Upper lobe of left lung (tissue), 6 donors: ENCODE results near the gene AKR7A2. TPM values are rescaled to one million over a fixed set of nuclear protein-coding genes. Genes with fewer than 3 reads are reported as not detected.

ENCODE experiments used
- ATAC-seq, 2 donors: fragments of 200-7000 bp; cut with Tn5 transposase; one replicate each; pipeline ENCODE4 v1.9.1; 2022; ENCODE audit warnings: mild to moderate bottlenecking in 2 of 2, moderate library complexity in 2 of 2; ENCODE audit not compliant: low FRiP score in 2 of 2
- DNase-seq, 2 donors: peaks; one replicate each; pipeline ENCODE4 v3.0.0-alpha.2; 2019 to 2020
- H3K27ac ChIP-seq, 4 donors: fragments of 200-600 bp; sonication (generic); one replicate each; pipeline ENCODE4 v1.5.1; 2016 to 2019
- H3K27me3 ChIP-seq, 4 donors: fragments of 200-600 bp; sonication (generic); one replicate each; pipeline ENCODE4 v1.5.1; 2017 to 2019
- H3K36me3 ChIP-seq, 4 donors: fragments of 200-600 bp; sonication (generic); one replicate each; pipeline ENCODE4 v1.5.1; 2016 to 2019
- H3K4me1 ChIP-seq, 4 donors: fragments of 200-600 bp; sonication (generic); one replicate each; pipeline ENCODE4 v1.5.1; 2018 to 2019
- H3K4me3 ChIP-seq, 4 donors: fragments of 200-600 bp; sonication (generic); one replicate each; pipeline ENCODE4 v1.5.1; 2017 to 2019; ENCODE audit warnings: mild to moderate bottlenecking in 2 of 4, moderate library complexity in 1 of 4
- H3K9me3 ChIP-seq, 4 donors: fragments of 200-600 bp; sonication (generic); one replicate each; pipeline ENCODE4 v1.5.1; 2018 to 2019
- CTCF ChIP-seq, 6 experiments: fragments of 450-650 bp in 4 of 6; fragments of 200-600 bp in 2 of 6; sonication (generic) in 2 of 6; IDR thresholded peaks; one replicate each; pipeline ENCODE4 v1.5.1; 2016 to 2019; ENCODE audit warnings: antibody characterized with exemption in 6 of 6
- EP300 ChIP-seq, 4 donors: sonication (generic); formaldehyde crosslinking; IDR thresholded peaks; one replicate each; pipeline ENCODE4 v1.5.1; 2017; ENCODE audit warnings: antibody characterized with exemption in 4 of 4, control low read depth in 2 of 4
- POLR2A ChIP-seq, 4 donors: fragments of 450-650 bp; IDR thresholded peaks; one replicate each; pipeline ENCODE4 v1.5.1; 2016 to 2017; ENCODE audit warnings: antibody characterized with exemption in 4 of 4, mild to moderate bottlenecking in 2 of 4
- POLR2AphosphoS5 ChIP-seq, 2 donors: sonication (generic); formaldehyde crosslinking; IDR thresholded peaks; one replicate each; pipeline ENCODE4 v1.5.1; 2017; ENCODE audit warnings: antibody characterized with exemption in 2 of 2
- WGBS, 2 donors: methylation state at CpG; one replicate each; pipeline ENCODE4 v1.1.5; 2017 to 2018; 5-methylcytosine and 5-hydroxymethylcytosine counted together
- total RNA-seq, 6 donors: library from RNA; depleted of rRNA in 4 of 6; stranded (reverse); fragments of >200 nt in 4 of 6; gene quantifications; one replicate each; pipeline versions ENCODE4 v1.1.0 to v1.2.1, GENCODE V29; 2016 to 2021
- donor health status: DM: no; HTN: no; CAD: no; lungs with moderate emphysema.
- donor health status: DM: no; HTN: yes; CAD: no; lungs with severe emphysema.

Gene AKR7A2
- total RNA-seq, 6 donors from 2014 or later: 25.2 to 66.3 (median 47.6) TPM

- H3K4me1 ChIP-seq: peaks cover 26 to 54% (median 28%) of the 10 kb centered on the region in 4 donors
Measured at GRCh38 chr1:19312782-19313635, 1.1 kb upstream of the AKR7A2 start.

GRCh38 chr1:19311503-19311930 is 427 bp downstream of the AKR7A2 start:
- WGBS, 2 donors: 1 to 5% methylated on average over 7 to 28 of the region's 29 CpGs

More at GRCh38 chr1:19312782-19313635, 1.1 kb upstream of the AKR7A2 start:
- TF ChIP-seq POLR2A (IDR thresholded peaks at IDR 0.05): no peak
- TF ChIP-seq POLR2AphosphoS5 (IDR thresholded peaks at IDR 0.05): no peak
- no peak for TF ChIP-seq CTCF (IDR thresholded peaks at IDR 0.05)
- TF ChIP-seq EP300 (IDR thresholded peaks at IDR 0.05): no peak
- no peaks in the 10 kb centered on the region for H3K9me3 ChIP-seq
- DNase-seq (no peak), ATAC-seq (peak in 1 of 2 donors; percentile 62)
- no peaks in the 10 kb centered on the region for H3K27me3 ChIP-seq
- H3K4me3 ChIP-seq: peak overlapping the region; percentile 85 to 98 (median 98)
- 43 to 51% methylated on average over 14 to 20 of the region's 20 CpGs for WGBS, 2 donors
- peak overlapping the region; percentile 90 to 96 (median 92) for H3K27ac ChIP-seq
- H3K36me3 ChIP-seq: peaks cover 0 to 12% (median 6%) of the 10 kb centered on the region in 4 donors

GRCh38 chr1:19310720-19311502 is 1.0 kb downstream of the AKR7A2 start:
- no peaks in the 10 kb centered on the region for H3K27me3 ChIP-seq
- WGBS, 2 donors: 52 to 58% methylated on average over 13 of the region's 13 CpGs
- H3K27ac ChIP-seq: peak overlapping the region in 2 of 4 donors; percentile 93 to 96
- no peak for DNase-seq
- no peak for ATAC-seq
- no peaks in the 10 kb centered on the region for H3K9me3 ChIP-seq
- H3K4me1 ChIP-seq: peaks cover 26 to 47% (median 28%) of the 10 kb centered on the region in 4 donors
- H3K4me3 ChIP-seq: peak overlapping the region; percentile 89 to 98 (median 98)
- peaks cover 11 to 26% (median 19%) of the 10 kb centered on the region in 4 donors for H3K36me3 ChIP-seq
- no peak for TF ChIP-seq CTCF (IDR thresholded peaks at IDR 0.05)

More at GRCh38 chr1:19311503-19311930, 427 bp downstream of the AKR7A2 start:
- no peak for DNase-seq
- Histone ChIP-seq H3K9me3 (no peaks in the 10 kb centered on the region), H3K27me3 (no peaks in the 10 kb centered on the region), H3K27ac (peak overlapping the region; percentile 69 to 96 (median 92)), H3K36me3 (peaks cover 10 to 20% (median 14%) of the 10 kb centered on the region in 4 donors), H3K4me3 (peak overlapping the region; percentile 89 to 98 (median 98)), H3K4me1 (peaks cover 26 to 53% (median 28%) of the 10 kb centered on the region in 4 donors)
- TF ChIP-seq EP300 (IDR thresholded peaks at IDR 0.05) (no peak), POLR2A (IDR thresholded peaks at IDR 0.05) (no peak), CTCF (IDR thresholded peaks at IDR 0.05) (no peak), POLR2AphosphoS5 (IDR thresholded peaks at IDR 0.05) (no peak)
- peak in 1 of 2 donors; percentile 1 for ATAC-seq

- ATAC-seq (no peak), DNase-seq (no peak)
- no peak overlapping the region for H3K27ac ChIP-seq
- peaks cover 20 to 38% (median 23%) of the 10 kb centered on the region in 4 donors for H3K4me1 ChIP-seq
- no peak for TF ChIP-seq POLR2A (IDR thresholded peaks at IDR 0.05)
- TF ChIP-seq POLR2AphosphoS5 (IDR thresholded peaks at IDR 0.05): no peak
- TF ChIP-seq CTCF (IDR thresholded peaks at IDR 0.05): no peak
- no peak for TF ChIP-seq EP300 (IDR thresholded peaks at IDR 0.05)
- H3K4me3 ChIP-seq: no peak overlapping the region
- no peaks in the 10 kb centered on the region for H3K27me3 ChIP-seq
- 89 to 92% methylated on average over 7 of the region's 7 CpGs for WGBS, 2 donors
- H3K36me3 ChIP-seq: peaks cover 11 to 34% (median 27%) of the 10 kb centered on the region in 4 donors
- no peaks in the 10 kb centered on the region for H3K9me3 ChIP-seq
Measured at GRCh38 chr1:19310061-19310460, 1.9 kb downstream of the AKR7A2 start.
